Parietal lobe (tissue), 2 donors: Measurements from ENCODE around the gene TDRD7. TPM values are rescaled to one million over a fixed set of nuclear protein-coding genes. Genes with fewer than 3 reads are reported as not detected.

Source experiments
- small RNA-seq: library from RNA; depleted of rRNA; stranded (forward); fragments of <200 nt; gene quantifications from one replicate; pipeline ENCODE3, GENCODE V24; 2014; ENCODE audit warnings: low replicate concordance
- total RNA-seq: library from RNA; depleted of rRNA; stranded (reverse); fragments of >200 nt; gene quantifications from one replicate; pipeline ENCODE4 v1.2.3, GENCODE V29; 2014

TDRD7 gene, protein sequence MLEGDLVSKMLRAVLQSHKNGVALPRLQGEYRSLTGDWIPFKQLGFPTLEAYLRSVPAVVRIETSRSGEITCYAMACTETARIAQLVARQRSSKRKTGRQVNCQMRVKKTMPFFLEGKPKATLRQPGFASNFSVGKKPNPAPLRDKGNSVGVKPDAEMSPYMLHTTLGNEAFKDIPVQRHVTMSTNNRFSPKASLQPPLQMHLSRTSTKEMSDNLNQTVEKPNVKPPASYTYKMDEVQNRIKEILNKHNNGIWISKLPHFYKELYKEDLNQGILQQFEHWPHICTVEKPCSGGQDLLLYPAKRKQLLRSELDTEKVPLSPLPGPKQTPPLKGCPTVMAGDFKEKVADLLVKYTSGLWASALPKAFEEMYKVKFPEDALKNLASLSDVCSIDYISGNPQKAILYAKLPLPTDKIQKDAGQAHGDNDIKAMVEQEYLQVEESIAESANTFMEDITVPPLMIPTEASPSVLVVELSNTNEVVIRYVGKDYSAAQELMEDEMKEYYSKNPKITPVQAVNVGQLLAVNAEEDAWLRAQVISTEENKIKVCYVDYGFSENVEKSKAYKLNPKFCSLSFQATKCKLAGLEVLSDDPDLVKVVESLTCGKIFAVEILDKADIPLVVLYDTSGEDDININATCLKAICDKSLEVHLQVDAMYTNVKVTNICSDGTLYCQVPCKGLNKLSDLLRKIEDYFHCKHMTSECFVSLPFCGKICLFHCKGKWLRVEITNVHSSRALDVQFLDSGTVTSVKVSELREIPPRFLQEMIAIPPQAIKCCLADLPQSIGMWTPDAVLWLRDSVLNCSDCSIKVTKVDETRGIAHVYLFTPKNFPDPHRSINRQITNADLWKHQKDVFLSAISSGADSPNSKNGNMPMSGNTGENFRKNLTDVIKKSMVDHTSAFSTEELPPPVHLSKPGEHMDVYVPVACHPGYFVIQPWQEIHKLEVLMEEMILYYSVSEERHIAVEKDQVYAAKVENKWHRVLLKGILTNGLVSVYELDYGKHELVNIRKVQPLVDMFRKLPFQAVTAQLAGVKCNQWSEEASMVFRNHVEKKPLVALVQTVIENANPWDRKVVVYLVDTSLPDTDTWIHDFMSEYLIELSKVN
- 40.4 TPM for total RNA-seq

DNA sequence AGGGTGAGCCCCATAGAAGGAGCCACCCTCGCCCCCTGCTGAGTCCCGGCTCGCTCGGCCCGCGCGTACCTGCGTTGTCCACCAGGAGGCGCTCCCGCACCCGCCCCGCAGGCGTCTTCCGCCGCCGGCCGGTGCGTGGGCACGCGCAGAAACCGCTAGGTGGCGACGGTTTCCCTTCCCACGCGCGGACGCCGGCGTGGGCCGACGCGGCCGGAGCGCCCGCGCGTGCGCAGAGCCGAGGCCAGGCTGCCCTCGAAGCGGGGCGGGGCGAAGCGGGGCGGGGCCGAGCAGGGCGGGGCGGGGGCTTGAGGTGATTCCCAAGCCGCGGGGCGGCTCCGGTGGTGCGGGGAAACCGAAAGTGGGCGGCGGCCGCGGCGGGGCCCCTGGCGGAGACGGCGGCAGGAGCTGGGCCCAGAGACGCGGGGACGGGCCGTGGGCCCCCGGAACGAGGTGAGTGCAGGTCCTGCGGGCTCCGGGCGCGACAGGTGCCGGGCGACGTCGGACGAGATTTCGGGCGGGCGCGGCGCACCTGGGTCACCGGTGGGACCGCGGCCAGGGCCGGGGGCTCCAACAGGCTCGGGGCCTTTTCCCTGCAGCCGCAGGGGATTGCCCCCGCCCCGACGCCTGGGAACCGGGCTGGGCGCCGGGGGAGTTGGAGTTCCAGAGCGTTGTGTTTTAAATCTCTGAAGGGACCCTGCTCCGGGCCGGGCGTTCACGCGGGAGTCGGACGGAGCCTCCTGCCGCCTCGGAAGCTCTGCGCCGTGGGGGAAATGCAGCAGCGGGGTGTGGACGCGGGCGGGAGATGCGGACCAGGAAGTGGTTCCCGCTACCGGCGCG, at the start of gene TDRD7:
TSS of gene TDRD7 (plus strand) at position 308 of the 837 bp plus-strand sequence. CDS start 16,370 bp downstream, outside the sequence.

DNA sequence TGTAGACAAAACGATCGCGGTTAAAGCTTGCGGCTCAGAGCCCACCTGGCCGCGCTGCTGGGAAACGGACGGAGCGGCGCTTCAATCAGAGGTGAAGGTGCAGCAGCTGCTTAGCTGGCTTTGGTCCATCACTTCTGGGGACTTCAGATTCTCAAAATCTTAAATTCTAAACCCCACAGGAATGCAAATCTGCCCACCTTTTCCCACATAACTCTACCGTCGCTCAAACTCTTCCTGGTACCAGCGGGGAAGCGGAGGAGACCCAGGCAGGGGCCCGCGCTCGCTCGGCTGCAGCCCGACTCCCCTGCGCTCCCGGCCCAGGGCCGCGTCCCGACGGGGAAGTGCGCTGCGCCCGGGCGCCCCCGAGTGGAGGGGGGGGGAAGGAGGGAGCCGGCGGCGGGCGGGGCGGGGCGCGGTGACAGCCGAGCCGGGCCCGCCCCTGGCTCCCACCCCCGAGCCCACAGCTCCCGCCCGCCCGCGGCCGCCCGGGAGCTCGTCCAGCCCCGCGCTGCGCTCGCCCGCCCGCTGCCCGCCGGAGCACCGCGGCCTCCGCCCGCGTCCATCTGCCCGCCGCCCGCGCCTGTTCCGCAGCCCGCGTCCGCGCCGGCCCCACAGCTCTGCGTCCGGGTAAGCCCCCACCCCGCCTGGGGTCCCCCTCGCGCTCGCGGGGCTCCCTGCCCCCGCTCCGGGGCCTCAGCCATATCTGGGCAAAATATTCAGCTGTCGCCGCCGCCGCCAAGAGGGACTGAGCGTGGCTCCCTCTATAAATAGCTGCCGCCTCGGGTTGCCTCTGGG, 89.5 kb downstream of the TDRD7 start, which contains the start of gene TMOD1:
TSS of gene TMOD1 (plus strand) at position 490 of the 795 bp plus-strand sequence. CDS start 22,523 bp downstream, outside the sequence.

Small RNA genes within 50 kb of the gene (small RNA-seq; reads per million reads assigned to genes)
- not detected for gene MIR1302-8

Other genes with a start within 250 kb of the TDRD7 start
- 34.1 TPM for gene CCDC180, start 104.4 kb upstream of the TDRD7 start, total RNA-seq
- 42.6 TPM for gene TMOD1, start 89.6 kb downstream of the TDRD7 start, total RNA-seq
- gene TSTD2, start 221.3 kb downstream of the TDRD7 start, total RNA-seq: 71.7 TPM
- gene NCBP1, start 221.7 kb downstream of the TDRD7 start, total RNA-seq: 68.9 TPM